Measurements from ENCODE around the gene SLC45A3. TPM values are rescaled to one million over a fixed set of nuclear protein-coding genes. Genes with fewer than 3 reads are reported as not detected.
A peak's percentile ranks its signal among the peaks of the same experiment; 100 is the strongest.
"Not testable (repeated sequence)": the region's sequence is repeated elsewhere in the genome, so short reads cannot be mapped to it uniquely, and the experiment has no call there.

SLC45A3 gene, protein sequence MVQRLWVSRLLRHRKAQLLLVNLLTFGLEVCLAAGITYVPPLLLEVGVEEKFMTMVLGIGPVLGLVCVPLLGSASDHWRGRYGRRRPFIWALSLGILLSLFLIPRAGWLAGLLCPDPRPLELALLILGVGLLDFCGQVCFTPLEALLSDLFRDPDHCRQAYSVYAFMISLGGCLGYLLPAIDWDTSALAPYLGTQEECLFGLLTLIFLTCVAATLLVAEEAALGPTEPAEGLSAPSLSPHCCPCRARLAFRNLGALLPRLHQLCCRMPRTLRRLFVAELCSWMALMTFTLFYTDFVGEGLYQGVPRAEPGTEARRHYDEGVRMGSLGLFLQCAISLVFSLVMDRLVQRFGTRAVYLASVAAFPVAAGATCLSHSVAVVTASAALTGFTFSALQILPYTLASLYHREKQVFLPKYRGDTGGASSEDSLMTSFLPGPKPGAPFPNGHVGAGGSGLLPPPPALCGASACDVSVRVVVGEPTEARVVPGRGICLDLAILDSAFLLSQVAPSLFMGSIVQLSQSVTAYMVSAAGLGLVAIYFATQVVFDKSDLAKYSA
- not detected for total RNA-seq

DNA sequence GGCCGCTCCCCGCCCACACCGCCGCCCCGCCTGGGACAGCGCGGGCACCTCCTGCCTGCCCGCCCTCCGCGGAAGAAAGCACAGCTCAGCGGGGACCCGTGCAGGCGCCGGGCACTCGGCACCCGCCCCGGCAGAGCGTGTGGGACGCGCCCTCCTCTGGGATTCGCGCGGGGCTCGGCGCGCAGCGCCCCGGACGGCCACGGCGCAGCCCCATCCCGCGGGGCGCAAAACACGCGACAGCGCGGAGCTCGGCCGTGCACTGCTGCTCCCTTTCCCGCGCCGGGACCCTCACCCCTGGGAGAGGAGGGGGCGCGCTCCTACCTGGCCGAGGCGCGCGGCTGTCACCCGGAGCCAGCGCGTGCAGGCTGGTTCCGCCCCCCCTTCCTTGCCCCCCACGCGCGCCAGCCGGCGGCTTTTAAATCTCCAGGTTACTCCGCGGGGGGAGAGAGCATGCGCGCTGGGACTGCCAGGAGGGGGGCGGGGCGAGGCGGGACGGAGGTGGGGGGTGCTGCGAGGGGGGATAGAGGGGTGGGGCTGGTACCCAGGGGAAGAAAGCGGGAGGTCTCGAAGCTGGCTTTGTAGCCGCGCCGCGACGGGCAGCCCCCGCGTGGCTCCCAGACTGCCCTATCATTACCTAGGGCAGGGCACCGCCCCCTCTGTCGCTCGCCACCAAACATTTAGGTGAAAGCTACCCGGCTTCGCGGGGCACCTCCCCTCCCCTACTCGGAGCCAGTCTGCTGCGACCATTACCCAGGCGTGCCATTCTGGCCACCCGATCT lies at the start of gene SLC45A3:
SLC45A3 (minus strand) TSS at position 437 of the 779 bp plus-strand sequence. CDS start 15,853 bp downstream, outside the sequence.
- CTCF ChIA-PET: interaction anchor here (0.6 to 1.9 kb wide), 13 partner anchors 11 to 185 kb away, joined by 3 to 9 read pairs (median 3); partner anchors contain the start of gene ELK4
- Mint-ChIP-seq H3K4me1 (peaks cover 12% of the 10 kb centered on the region), H3K9me3 (ENCODE audit: low read depth) (no peaks in the 10 kb centered on the region), H3K36me3 (no peaks in the 10 kb centered on the region), H3K27ac (no peak within 1 kb of the TSS), H3K4me3 (peak within 1 kb of the TSS; percentile 66), H3K27me3 (peaks cover 24% of the 10 kb centered on the region)
- no peak for DNase-seq
- ATAC-seq: peak; percentile 84

DNA sequence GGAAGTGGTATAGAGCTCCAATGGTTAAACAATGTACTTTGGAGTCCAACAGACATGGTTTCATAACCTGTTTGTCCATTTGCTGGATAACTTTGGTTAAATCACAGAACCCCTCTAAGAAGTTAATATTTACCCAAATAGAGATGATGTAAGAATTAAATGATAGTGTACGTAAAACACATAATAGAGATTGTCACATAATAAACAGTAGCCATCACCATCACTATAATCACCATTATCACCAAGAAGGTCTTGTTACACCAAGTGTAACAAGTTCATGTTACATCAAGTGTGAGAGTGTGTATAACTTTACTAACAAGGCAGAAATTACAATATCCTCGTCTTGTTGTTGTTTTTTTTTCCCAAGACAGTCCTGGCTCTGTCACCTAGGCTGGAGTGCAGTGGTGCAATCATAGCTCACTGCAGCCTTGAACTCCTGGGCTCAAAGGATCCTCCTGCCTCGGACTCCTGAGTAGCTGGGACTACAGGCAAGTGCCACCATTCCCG lies 46.4 kb upstream of the SLC45A3 start:
- ATAC-seq: no peak
- no peaks in the 10 kb centered on the region for H3K27me3 Mint-ChIP-seq
- no peak for DNase-seq
- H3K4me3 Mint-ChIP-seq: no peak overlapping the region
- peaks cover 19% of the 10 kb centered on the region for H3K4me1 Mint-ChIP-seq
- H3K36me3 Mint-ChIP-seq: peaks cover 58% of the 10 kb centered on the region
- no peak overlapping the region for H3K27ac Mint-ChIP-seq
- no peaks in the 10 kb centered on the region for H3K9me3 Mint-ChIP-seq (ENCODE audit: low read depth)
- CTCF ChIA-PET: interaction anchor here (1.3 to 4.2 kb wide), 2 partner anchors 15 to 16 kb away, joined by 4 to 26 read pairs; no protein-coding TSS in a partner anchor

DNA sequence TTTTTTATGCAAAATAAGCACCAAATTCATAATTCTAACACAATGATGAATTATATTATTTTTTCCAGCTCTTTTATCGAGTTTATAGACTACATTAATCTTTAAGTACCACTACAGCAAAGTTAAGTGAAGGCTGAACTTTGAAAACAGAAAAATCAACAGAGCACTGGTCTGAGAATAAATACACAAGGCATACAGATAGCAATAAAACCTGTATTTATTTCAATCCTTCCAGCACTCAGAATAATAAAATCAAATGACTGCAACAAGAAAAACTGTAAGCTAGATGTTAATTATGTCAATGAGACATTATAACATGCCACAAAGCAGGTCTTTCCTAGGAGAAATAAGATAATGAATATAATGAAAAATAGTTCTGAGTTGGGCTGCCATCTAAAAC lies 45.2 kb upstream of the SLC45A3 start:
- H3K36me3 Mint-ChIP-seq: peaks cover 58% of the 10 kb centered on the region
- H3K4me1 Mint-ChIP-seq: peaks cover 18% of the 10 kb centered on the region
- no peak overlapping the region for H3K4me3 Mint-ChIP-seq
- CTCF ChIA-PET: interaction anchor here (0.8 to 4.2 kb wide), 4 partner anchors 12 to 196 kb away, joined by 3 to 26 read pairs (median 4); no protein-coding TSS in a partner anchor
- H3K9me3 Mint-ChIP-seq (ENCODE audit: low read depth): no peaks in the 10 kb centered on the region
- ATAC-seq (no peak), DNase-seq (no peak)
- no peaks in the 10 kb centered on the region for H3K27me3 Mint-ChIP-seq
- H3K27ac Mint-ChIP-seq: no peak overlapping the region

DNA sequence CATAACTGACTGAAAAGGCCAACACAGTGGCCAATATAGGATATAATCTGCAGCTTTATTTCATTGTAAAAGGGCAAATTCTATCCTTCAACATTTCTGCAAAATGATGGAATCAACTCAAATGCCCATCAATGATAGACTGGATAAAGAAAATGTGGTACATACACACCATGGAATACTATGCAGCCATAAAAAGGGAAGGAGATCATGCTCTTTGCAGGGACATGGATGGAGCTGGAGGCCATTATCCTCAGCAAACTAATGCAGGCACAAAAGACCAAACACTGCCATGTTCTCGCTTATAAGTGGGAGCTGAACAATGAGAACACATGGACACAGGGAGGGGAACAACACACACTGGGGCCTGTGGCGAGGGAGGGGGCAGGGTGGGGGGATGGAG lies 40.4 kb upstream of the SLC45A3 start:
- H3K27me3 Mint-ChIP-seq, H3K27ac Mint-ChIP-seq: not testable (repeated sequence)

DNA sequence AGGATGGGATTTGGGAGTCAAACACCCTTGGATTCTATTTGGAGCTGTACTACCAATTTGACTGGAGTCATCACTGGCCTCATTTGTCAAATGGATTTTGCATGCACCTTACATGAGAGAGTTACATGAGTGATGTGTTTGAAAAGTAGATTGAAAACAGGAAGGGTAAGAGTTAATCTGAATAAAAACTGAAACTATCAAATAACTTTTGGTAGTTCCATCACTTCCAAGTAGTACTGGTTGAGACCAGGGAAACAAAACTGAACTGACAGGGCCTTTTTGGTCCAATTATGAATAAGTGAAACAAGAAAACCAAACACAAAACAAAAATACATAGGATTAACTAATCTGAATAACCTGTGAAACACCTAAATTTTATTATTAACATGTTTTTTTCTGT lies 39.5 kb upstream of the SLC45A3 start:
- DNase-seq (no peak), ATAC-seq (peak; percentile 42)
- no peaks in the 10 kb centered on the region for H3K27me3 Mint-ChIP-seq
- peaks cover 67% of the 10 kb centered on the region for H3K36me3 Mint-ChIP-seq
- H3K4me3 Mint-ChIP-seq: no peak overlapping the region
- H3K27ac Mint-ChIP-seq: peak overlapping the region; percentile 58
- H3K4me1 Mint-ChIP-seq: peaks cover 24% of the 10 kb centered on the region
- no peaks in the 10 kb centered on the region for H3K9me3 Mint-ChIP-seq (ENCODE audit: low read depth)
- CTCF ChIA-PET: interaction anchor here (3.2 kb wide), 1 partner anchor 60 kb away, joined by 12 read pairs; no protein-coding TSS in a partner anchor

More for the DNA sequence above, 40.4 kb upstream of the SLC45A3 start:
- CTCF ChIA-PET: interaction anchor here (1.0 to 3.2 kb wide), 5 partner anchors 10 to 493 kb away, joined by 3 to 12 read pairs (median 3); partner anchors contain the start of gene TMCC2
- Mint-ChIP-seq H3K4me1 (peaks cover 25% of the 10 kb centered on the region), H3K36me3 (peaks cover 67% of the 10 kb centered on the region)
- ATAC-seq; H3K9me3 Mint-ChIP-seq (ENCODE audit: low read depth); DNase-seq; H3K4me3 Mint-ChIP-seq: not testable (repeated sequence)

DNA sequence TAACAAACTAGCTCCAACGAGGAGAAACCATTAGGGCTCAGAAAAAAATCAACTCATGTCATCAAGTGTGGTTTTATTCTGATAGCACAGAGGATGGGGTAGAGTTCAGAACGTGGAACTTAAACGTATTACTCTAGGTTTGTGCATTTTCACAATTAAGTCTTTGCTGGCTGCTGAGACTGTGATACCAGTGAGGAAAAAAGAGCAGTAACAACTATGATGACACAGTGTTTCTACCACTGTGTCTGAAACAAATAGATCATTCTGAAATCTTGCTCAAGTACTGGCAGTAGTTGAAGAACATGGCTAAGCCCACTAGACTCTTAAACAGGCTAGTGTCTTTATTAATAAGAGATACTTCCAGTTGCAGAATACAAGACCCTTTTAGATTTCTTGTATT lies 38.7 kb upstream of the SLC45A3 start:
- Mint-ChIP-seq H3K9me3 (ENCODE audit: low read depth) (no peaks in the 10 kb centered on the region), H3K4me3 (no peak overlapping the region), H3K27me3 (no peaks in the 10 kb centered on the region), H3K4me1 (peaks cover 25% of the 10 kb centered on the region), H3K36me3 (peaks cover 64% of the 10 kb centered on the region), H3K27ac (no peak overlapping the region)
- DNase-seq: no peak
- ATAC-seq: no peak
- CTCF ChIA-PET: no interaction called here

DNA sequence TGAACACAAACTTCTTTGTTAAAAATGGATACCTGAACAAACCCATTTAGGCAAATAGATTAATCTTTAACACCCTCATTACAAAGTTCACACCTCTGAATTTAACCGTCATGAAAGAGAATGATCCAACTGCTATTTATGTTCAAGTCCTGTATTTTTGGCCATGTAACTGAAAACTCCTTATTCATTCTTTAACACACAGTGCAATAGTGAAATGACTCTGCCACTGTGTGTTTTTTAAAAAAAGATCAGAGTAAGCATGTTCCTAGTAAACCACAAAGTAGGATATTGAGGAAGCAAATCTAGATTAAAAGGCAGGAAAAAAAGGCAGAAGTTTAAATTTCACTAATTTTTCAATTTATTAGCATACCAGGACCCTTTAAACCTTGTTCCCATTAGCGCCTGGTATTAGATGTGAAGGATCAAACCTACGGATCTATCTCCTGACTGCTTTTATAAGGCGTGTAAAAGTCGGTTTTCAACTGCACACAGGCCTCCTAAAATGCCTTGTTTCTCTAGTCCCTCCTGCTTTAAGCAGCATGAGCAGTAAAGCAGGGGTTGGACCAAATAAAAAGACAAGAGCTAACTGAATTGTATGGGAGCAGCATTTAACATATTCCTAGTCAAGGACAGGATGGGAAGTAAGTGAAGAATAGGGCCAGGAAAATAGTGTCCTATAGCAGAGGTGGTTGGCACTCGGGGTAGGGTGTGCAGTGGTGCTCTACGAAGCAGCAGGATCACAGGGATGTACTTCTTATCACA lies 36.2 kb upstream of the SLC45A3 start:
- no peaks in the 10 kb centered on the region for H3K27me3 Mint-ChIP-seq
- H3K4me3 Mint-ChIP-seq: no peak overlapping the region
- H3K36me3 Mint-ChIP-seq: peaks cover 51% of the 10 kb centered on the region
- H3K27ac Mint-ChIP-seq: no peak overlapping the region
- no peaks in the 10 kb centered on the region for H3K9me3 Mint-ChIP-seq (ENCODE audit: low read depth)
- ATAC-seq (no peak), DNase-seq (no peak)
- peaks cover 22% of the 10 kb centered on the region for H3K4me1 Mint-ChIP-seq
- CTCF ChIA-PET: interaction anchor here (1.1 kb wide), 1 partner anchor 59 kb away, joined by 3 read pairs; no protein-coding TSS in a partner anchor

DNA sequence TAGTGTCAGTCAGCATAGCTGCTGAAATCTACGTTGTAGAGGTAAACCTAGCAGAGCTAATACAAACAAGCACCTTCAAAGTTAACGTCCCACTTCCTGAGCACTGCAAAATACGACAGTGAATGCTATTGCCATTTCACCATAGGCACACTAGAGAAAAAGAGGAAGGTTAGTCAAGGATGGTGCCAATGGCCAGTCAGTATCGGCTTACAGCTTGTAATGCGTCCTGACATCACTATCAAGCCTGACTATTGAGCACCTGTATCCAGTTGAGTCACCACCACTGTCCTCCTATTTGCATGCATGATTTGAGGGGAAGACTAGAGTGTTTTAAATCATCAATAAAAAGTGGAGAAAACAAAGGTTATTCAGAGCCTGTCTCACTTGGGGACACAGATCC lies 35.3 kb upstream of the SLC45A3 start:
- Mint-ChIP-seq H3K27ac (no peak overlapping the region), H3K4me1 (peaks cover 22% of the 10 kb centered on the region), H3K4me3 (no peak overlapping the region), H3K9me3 (ENCODE audit: low read depth) (no peaks in the 10 kb centered on the region), H3K27me3 (no peaks in the 10 kb centered on the region), H3K36me3 (peaks cover 50% of the 10 kb centered on the region)
- ATAC-seq (no peak), DNase-seq (no peak)
- CTCF ChIA-PET: interaction anchor here (0.9 to 9.5 kb wide), 3 partner anchors 16 to 262 kb away, joined by 3 to 153 read pairs (median 3); no protein-coding TSS in a partner anchor

DNA sequence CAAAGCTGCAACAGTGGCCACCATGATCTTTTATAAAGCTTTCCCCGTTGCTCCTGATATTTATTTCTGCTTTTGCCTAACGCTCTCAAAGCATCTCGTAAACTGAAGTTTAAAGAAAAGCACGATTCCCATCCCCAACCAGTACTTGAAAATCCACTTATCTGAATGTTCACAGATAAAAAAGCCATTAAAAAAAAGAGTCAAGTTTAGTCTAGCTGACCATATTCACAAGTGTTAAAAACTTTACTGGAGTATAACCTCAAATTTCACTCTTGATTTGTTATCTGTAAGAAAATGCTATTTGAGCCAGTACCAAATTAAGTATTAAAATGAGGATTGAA lies 34.6 kb upstream of the SLC45A3 start:
- no peaks in the 10 kb centered on the region for H3K27me3 Mint-ChIP-seq
- H3K4me3 Mint-ChIP-seq: no peak overlapping the region
- peak overlapping the region; percentile 44 for H3K27ac Mint-ChIP-seq
- peaks cover 15% of the 10 kb centered on the region for H3K4me1 Mint-ChIP-seq
- CTCF ChIA-PET: interaction anchor here (0.9 to 9.5 kb wide), 4 partner anchors 16 to 262 kb away, joined by 3 to 153 read pairs (median 3); no protein-coding TSS in a partner anchor
- no peaks in the 10 kb centered on the region for H3K9me3 Mint-ChIP-seq (ENCODE audit: low read depth)
- ATAC-seq: no peak
- DNase-seq: no peak
- peaks cover 46% of the 10 kb centered on the region for H3K36me3 Mint-ChIP-seq

DNA sequence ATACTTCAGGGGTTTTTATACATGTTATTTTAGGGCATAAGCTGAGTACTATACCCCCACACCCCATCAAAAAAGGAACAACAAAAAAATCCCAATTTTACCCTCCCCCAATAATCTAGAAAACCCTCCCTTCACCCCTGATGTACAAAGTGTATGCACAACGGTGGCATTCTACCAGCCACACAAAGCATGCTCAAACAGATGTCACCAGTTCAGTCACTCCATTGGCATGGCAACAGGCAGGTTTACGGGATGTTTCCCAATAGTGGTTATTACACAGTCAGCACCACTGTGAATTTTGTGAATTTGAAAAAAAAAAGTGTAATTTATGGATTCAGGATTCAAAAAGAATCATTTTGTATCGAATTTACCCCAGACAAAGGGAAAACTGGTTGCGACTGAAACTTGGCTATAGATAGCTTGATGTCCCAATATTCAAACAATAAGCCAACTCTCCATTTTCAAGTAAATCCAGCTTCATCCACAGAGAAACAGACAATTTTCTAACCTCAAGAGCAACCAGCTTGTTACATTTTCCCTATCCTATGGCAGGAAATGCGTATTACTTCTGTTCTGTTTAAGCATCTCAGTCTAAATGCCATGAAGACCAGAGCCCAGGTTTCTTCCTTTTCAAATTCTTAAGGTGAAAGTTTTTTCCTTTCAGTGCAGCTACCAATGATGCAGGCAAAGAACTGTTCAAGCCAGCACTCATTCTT lies 34.0 kb upstream of the SLC45A3 start:
- Mint-ChIP-seq H3K36me3 (peaks cover 41% of the 10 kb centered on the region), H3K9me3 (ENCODE audit: low read depth) (no peaks in the 10 kb centered on the region), H3K27me3 (no peaks in the 10 kb centered on the region), H3K4me1 (peaks cover 9% of the 10 kb centered on the region), H3K27ac (peak overlapping the region; percentile 44), H3K4me3 (no peak overlapping the region)
- ATAC-seq: no peak
- no peak for DNase-seq
- CTCF ChIA-PET: interaction anchor here (0.5 to 9.5 kb wide), 6 partner anchors 17 to 895 kb away, joined by 3 to 153 read pairs (median 3); no protein-coding TSS in a partner anchor

DNA sequence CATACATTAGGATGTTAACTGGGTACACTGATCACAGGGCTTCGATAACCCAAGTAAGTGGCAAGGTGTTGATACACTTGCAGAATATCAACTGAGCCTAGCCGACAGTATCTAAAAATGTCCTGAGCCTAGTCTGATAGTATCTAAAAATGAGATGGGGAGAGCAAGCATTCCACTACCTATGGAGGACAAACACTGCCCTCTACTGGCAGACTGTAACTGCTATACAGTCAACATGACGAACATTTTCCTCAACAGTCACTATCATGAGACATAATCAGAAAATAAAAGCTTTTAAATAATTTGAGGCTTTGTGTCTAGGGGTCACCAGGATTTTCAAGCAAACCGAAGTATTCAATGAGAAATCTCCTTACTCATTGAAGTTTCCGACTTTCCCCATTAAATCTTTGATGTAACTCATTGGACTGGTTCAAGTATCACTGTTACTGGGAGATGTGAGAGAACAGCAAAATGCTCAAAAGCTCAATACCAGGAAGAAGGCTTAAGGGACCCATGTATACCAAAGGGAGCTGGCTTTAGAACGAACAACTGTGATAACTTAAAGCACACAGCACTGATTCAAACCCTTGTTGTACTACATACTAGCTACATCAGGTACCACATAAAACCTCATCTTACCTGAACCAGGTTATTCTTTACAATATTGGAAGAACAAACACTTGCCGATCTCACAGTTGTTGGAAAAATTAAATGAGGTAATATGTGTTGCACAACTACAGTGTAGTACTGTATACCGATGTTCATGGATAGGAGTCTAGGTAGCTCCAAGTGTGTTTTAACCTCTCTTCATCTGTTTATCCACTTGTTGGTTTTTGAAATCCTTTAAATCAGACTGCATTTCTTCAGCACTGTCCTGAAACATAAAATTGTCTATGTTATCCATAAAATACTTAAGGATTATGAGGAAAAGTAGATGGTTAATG lies 31.1 kb upstream of the SLC45A3 start:
- Mint-ChIP-seq H3K4me1 (peaks cover 7% of the 10 kb centered on the region), H3K9me3 (ENCODE audit: low read depth) (no peaks in the 10 kb centered on the region), H3K27ac (peak overlapping the region; percentile 59), H3K27me3 (no peaks in the 10 kb centered on the region), H3K36me3 (peaks cover 33% of the 10 kb centered on the region), H3K4me3 (no peak overlapping the region)
- CTCF ChIA-PET: interaction anchor here (0.6 to 9.5 kb wide), 38 partner anchors 8 to 266 kb away, joined by 3 to 153 read pairs (median 4); partner anchors contain the start of genes ELK4, NUCKS1, RAB29 and SLC45A3
- ATAC-seq (peak; percentile 94), DNase-seq (peak; percentile 70)

All from activated CD8-positive, alpha-beta memory T cell treated with anti-CD3 and anti-CD28 coated beads, Interleukin-2, amount 10 ng/mL, durations not matched to agents 7 days and 5 days (primary cell).